Endodermal cell (in vitro differentiated cells): Measurements from ENCODE around the gene POU6F2. TPM values are rescaled to one million over a fixed set of nuclear protein-coding genes. Genes with fewer than 3 reads are reported as not detected.
A peak's percentile ranks its signal among the peaks of the same experiment; 100 is the strongest.

Experiments
- DNase-seq: peaks from one replicate; pipeline ENCODE4 v3.0.0-alpha.2; 2017
- H3K27ac ChIP-seq: 2 replicates; pipeline ENCODE4 v1.5.1; 2013; ENCODE audit warnings: mild to moderate bottlenecking, low read depth, low read length, moderate library complexity
- H3K27me3 ChIP-seq: 2 replicates; pipeline ENCODE4 v1.6.1; 2013; ENCODE audit warnings: mild to moderate bottlenecking, low read length, moderate library complexity; ENCODE audit not compliant: insufficient read depth, control insufficient read depth, poor library complexity, severe bottlenecking
- H3K36me3 ChIP-seq: 2 replicates; pipeline ENCODE4 v1.7.0; 2013; ENCODE audit warnings: mild to moderate bottlenecking, low read length, moderate library complexity; ENCODE audit not compliant: control insufficient read depth, insufficient read depth
- H3K4me1 ChIP-seq: one replicate; pipeline ENCODE4 v1.7.0; 2013; ENCODE audit warnings: low read length; ENCODE audit not compliant: control insufficient read depth, insufficient read depth
- H3K4me3 ChIP-seq: 2 replicates; pipeline ENCODE4 v1.5.1; 2013; ENCODE audit warnings: mild to moderate bottlenecking, low read length, moderate library complexity
- H3K9ac ChIP-seq: 2 replicates; pipeline ENCODE4 v1.6.1; 2013; ENCODE audit warnings: mild to moderate bottlenecking, low read length, moderate library complexity; ENCODE audit not compliant: poor library complexity, severe bottlenecking; ENCODE audit errors: extremely low read depth
- H3K9me3 ChIP-seq: 2 replicates; pipeline ENCODE4 v1.6.1; 2013; ENCODE audit warnings: mild to moderate bottlenecking, low read length, moderate library complexity; ENCODE audit not compliant: control insufficient read depth
- H3K27ac Mint-ChIP-seq: 2 replicates; pipeline ENCODE4 v1.8.0; 2020; ENCODE audit warnings: mixed read lengths
- H3K27me3 Mint-ChIP-seq: 2 replicates; pipeline ENCODE4 v1.8.0; 2021; ENCODE audit warnings: mild to moderate bottlenecking, mixed read lengths; ENCODE audit not compliant: insufficient read depth
- H3K36me3 Mint-ChIP-seq: 2 replicates; pipeline ENCODE4 v1.8.0; 2020; ENCODE audit warnings: low read depth, mixed read lengths
- H3K4me1 Mint-ChIP-seq: 2 replicates; pipeline ENCODE4 v1.8.0; 2020; ENCODE audit warnings: mixed read lengths
- H3K4me3 Mint-ChIP-seq: 2 replicates; pipeline ENCODE4 v1.8.0; 2020; ENCODE audit warnings: mild to moderate bottlenecking, moderate library complexity, mixed read lengths
- H3K9me3 Mint-ChIP-seq: 2 replicates; pipeline ENCODE4 v1.8.0; 2020; ENCODE audit warnings: mild to moderate bottlenecking, mixed read lengths
- CTCF ChIP-seq: fragments of 200-600 bp; sonication (generic); conservative IDR thresholded peaks from 2 replicates; pipeline ENCODE4 v1.5.0; 2021; ENCODE audit warnings: antibody characterized with exemption, mild to moderate bottlenecking
- WGBS, 2 experiments: methylation state at CpG; one replicate each; pipeline versions ENCODE4 v1.1.5 to v1.1.7; 2013; ENCODE audit warnings: missing lambda C conversion rate in 2 of 2, mixed read lengths in 1 of 2; ENCODE audit not compliant: insufficient coverage in 1 of 2, insufficient read length in 1 of 2; 5-methylcytosine and 5-hydroxymethylcytosine counted together
- total RNA-seq, 2 donors: library from RNA; stranded (reverse); fragmentation: NEBNext Ultra II Directional in 1 of 2; extraction: Animal tissue kit (Norgen Biotek cat#: 25700) in 1 of 2; gene quantifications; 2 replicates in 1 of 2; 3 replicates in 1 of 2; pipeline ENCODE4 v1.2.1, GENCODE V29; 2021

Gene POU6F2
- total RNA-seq, 2 donors from 2014 or later: 6.0 to 10.0 TPM

- TF ChIP-seq CTCF: no peak
- Mint-ChIP-seq H3K9me3 (no peaks in the 10 kb centered on the region), H3K27me3 (no peaks in the 10 kb centered on the region), H3K27ac (peak overlapping the region; percentile 57), H3K4me1 (peaks cover 33% of the 10 kb centered on the region), H3K4me3 (no peak overlapping the region), H3K36me3 (no peaks in the 10 kb centered on the region)
- H3K36me3 ChIP-seq: no peaks in the 10 kb centered on the region
- no peaks in the 10 kb centered on the region for H3K4me1 ChIP-seq
- H3K27ac ChIP-seq: no peak overlapping the region
- no peaks in the 10 kb centered on the region for H3K9me3 ChIP-seq
- no peak overlapping the region for H3K9ac ChIP-seq
- 90 to 100% methylated on average over 1 to 3 of the region's 3 CpGs for WGBS, 2 experiments
- DNase-seq: no peak
- no peak overlapping the region for H3K4me3 ChIP-seq
- H3K27me3 ChIP-seq: no peaks in the 10 kb centered on the region
Observed at GRCh38 chr7:39083781-39084180, 106.1 kb downstream of the POU6F2 start.

- WGBS, 2 experiments: 85 to 92% methylated on average over 2 to 3 of the region's 3 CpGs
- no peak overlapping the region for H3K27ac Mint-ChIP-seq
- no peaks in the 10 kb centered on the region for H3K9me3 Mint-ChIP-seq
- H3K27me3 Mint-ChIP-seq: no peaks in the 10 kb centered on the region
- H3K9ac ChIP-seq: no peak overlapping the region
- H3K4me1 ChIP-seq: no peaks in the 10 kb centered on the region
- no peaks in the 10 kb centered on the region for H3K9me3 ChIP-seq
- H3K4me3 ChIP-seq: no peak overlapping the region
- DNase-seq: no peak
- no peak overlapping the region for H3K4me3 Mint-ChIP-seq
- H3K36me3 Mint-ChIP-seq: no peaks in the 10 kb centered on the region
- no peaks in the 10 kb centered on the region for H3K36me3 ChIP-seq
- H3K4me1 Mint-ChIP-seq: peaks cover 33% of the 10 kb centered on the region
- TF ChIP-seq CTCF: no peak
- no peaks in the 10 kb centered on the region for H3K27me3 ChIP-seq
- no peak overlapping the region for H3K27ac ChIP-seq
Observed at GRCh38 chr7:39084349-39084748, 106.6 kb downstream of the POU6F2 start.

- no peaks in the 10 kb centered on the region for H3K27me3 Mint-ChIP-seq
Observed at GRCh38 chr7:39085189-39085588, 107.5 kb downstream of the POU6F2 start.

More at GRCh38 chr7:39085189-39085588, 107.5 kb downstream of the POU6F2 start:
- Mint-ChIP-seq H3K27ac (no peak overlapping the region), H3K4me1 (peaks cover 33% of the 10 kb centered on the region), H3K36me3 (no peaks in the 10 kb centered on the region), H3K4me3 (peak overlapping the region; percentile 17), H3K9me3 (no peaks in the 10 kb centered on the region)
- no peaks in the 10 kb centered on the region for H3K36me3 ChIP-seq
- H3K27ac ChIP-seq: no peak overlapping the region
- no peaks in the 10 kb centered on the region for H3K27me3 ChIP-seq
- DNase-seq: no peak
- WGBS, 2 experiments: 0 to 37% methylated on average over 1 to 5 of the region's 5 CpGs
- H3K9ac ChIP-seq: no peak overlapping the region
- no peaks in the 10 kb centered on the region for H3K4me1 ChIP-seq
- TF ChIP-seq CTCF: no peak
- peak overlapping the region; percentile 74 for H3K4me3 ChIP-seq
- H3K9me3 ChIP-seq: no peaks in the 10 kb centered on the region
